ENCODE results near the gene SCRN1.

The SCRN1 gene

DNA sequence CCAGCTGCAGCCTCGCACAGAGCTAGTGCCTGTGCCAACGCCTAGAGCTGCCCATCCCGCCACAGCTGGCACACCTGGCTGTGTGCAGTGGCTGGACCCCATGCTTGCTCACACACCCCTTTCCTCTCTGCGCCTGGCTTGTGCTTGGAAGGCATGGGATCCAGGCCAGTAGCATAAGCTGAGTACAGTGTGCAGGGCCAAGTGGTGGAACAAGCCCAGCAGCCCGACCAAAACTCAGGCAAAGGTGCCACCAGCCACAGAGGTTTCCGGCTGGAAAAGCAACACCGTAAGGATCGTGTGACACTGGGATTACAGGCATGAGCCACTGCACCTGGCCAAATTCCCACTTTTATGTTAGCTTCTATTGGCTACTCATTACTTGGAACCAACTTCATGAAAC, 38.4 kb downstream of the SCRN1 start:
- Histone ChIP-seq H3K36me3 (ENCODE audit: insufficient read depth, low read length) (peaks cover 45% of the 10 kb centered on the region), H3K27ac (ENCODE audit: low read depth, low read length) (no peak overlapping the region), H3K79me2 (ENCODE audit: control insufficient read depth, insufficient read depth, low read length, unreplicated experiment) (no peaks in the 10 kb centered on the region), H2AFZ (ENCODE audit: low read length, unreplicated experiment) (no peak overlapping the region), H3K27me3 (ENCODE audit: insufficient read depth, low read length) (no peaks in the 10 kb centered on the region), H3K4me3 (ENCODE audit: low read depth, low read length) (no peak overlapping the region), H3K4me1 (ENCODE audit: control insufficient read depth, insufficient read depth, low read length, unreplicated experiment) (no peaks in the 10 kb centered on the region)

DNA sequence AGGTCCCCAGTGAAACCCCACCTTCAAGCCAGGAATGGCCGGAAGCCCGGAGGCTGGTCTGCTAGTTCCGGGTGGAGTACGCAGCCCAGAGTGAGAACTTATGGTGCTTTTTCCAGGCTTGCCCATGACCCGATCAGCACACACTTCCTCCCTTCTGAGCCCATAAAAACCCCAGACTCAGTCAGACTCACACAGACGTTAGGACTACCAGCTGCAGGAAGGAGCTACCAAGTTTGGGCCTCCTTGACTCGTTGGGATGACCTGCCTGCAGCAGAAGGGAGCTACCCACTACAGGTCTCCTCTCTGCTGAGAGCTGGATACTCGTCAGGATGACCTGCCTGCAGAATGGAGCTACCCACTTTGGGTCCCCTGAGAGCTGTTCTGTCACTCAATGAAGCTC, 39.1 kb downstream of the SCRN1 start:
- no peaks in the 10 kb centered on the region for H3K27me3 ChIP-seq (ENCODE audit: insufficient read depth, low read length)
- no peak overlapping the region for H3K4me3 ChIP-seq (ENCODE audit: low read depth, low read length)
- peaks cover 48% of the 10 kb centered on the region for H3K36me3 ChIP-seq (ENCODE audit: insufficient read depth, low read length)
- no peak overlapping the region for H2AFZ ChIP-seq (ENCODE audit: low read length, unreplicated experiment)
- H3K4me1 ChIP-seq (ENCODE audit: control insufficient read depth, insufficient read depth, low read length, unreplicated experiment), result no peaks in the 10 kb centered on the region
- H3K79me2 ChIP-seq (ENCODE audit: control insufficient read depth, insufficient read depth, low read length, unreplicated experiment), result no peaks in the 10 kb centered on the region
- H3K27ac ChIP-seq (ENCODE audit: low read depth, low read length), result no peak overlapping the region

DNA sequence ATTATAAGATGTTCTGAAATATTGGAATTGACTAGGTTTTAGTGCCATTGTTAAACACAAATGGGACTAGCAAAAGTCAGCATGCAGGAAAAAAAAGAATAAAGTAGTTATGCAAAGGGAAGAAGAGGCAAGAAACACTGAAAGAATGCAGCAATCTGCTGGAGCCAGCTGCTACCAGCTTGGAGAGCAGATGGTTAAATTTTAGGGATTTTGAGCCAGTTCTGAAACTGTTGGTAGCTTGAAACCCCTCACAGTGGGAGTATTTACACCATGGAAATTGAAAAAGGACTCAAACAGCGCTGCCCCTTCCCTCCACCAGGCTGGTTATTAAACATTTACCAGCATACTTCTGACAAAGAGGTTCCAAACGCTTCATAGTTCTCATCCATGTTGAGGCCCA, 41.0 kb downstream of the SCRN1 start:
- H3K27ac ChIP-seq (ENCODE audit: low read depth, low read length), result no peak overlapping the region
- no peaks in the 10 kb centered on the region for H3K4me1 ChIP-seq (ENCODE audit: control insufficient read depth, insufficient read depth, low read length, unreplicated experiment)
- no peak overlapping the region for H3K4me3 ChIP-seq (ENCODE audit: low read depth, low read length)
- H3K27me3 ChIP-seq (ENCODE audit: insufficient read depth, low read length), result no peaks in the 10 kb centered on the region
- no peak overlapping the region for H2AFZ ChIP-seq (ENCODE audit: low read length, unreplicated experiment)
- H3K79me2 ChIP-seq (ENCODE audit: control insufficient read depth, insufficient read depth, low read length, unreplicated experiment), result no peaks in the 10 kb centered on the region
- H3K36me3 ChIP-seq (ENCODE audit: insufficient read depth, low read length), result peaks cover 41% of the 10 kb centered on the region

DNA sequence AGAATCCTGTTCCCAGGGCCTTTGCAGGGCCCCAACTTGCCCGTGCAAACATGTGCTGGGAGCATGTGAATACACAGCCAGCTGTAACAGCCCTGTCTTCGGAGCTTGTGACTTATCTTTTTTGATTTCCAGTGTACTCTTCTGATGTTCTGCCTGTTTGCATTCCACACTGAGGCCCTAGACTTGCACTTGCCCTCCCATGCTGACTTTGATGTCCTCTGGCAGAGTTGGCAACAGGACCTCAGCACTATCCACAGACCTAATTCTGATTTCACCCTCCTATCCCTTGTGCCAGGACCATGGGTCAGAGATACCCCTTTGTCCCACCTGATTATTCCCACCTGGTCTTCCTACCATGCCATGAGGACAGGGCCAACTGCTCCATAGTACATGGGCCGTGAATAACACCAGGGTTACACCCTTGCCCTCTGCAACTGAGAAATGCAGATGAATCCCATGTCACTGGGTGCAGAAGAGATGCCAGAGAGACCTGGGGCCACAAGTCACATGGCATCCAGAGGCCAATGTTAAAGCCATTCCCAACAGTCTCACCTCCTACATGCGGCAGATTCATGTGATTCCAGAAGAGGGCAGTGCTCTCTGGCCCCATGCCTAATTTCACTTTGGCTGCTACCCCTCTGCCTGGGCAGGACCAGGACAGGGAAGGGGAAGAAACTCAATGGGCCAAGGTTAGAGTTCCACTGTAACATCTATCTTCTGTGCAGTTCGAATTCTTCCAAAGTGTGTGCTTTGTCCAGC, 43.0 kb downstream of the SCRN1 start:
- Histone ChIP-seq H3K79me2 (ENCODE audit: control insufficient read depth, insufficient read depth, low read length, unreplicated experiment) (no peaks in the 10 kb centered on the region), H3K4me3 (ENCODE audit: low read depth, low read length) (no peak overlapping the region), H3K36me3 (ENCODE audit: insufficient read depth, low read length) (peaks cover 34% of the 10 kb centered on the region), H3K4me1 (ENCODE audit: control insufficient read depth, insufficient read depth, low read length, unreplicated experiment) (no peaks in the 10 kb centered on the region), H2AFZ (ENCODE audit: low read length, unreplicated experiment) (no peak overlapping the region), H3K27ac (ENCODE audit: low read depth, low read length) (no peak overlapping the region), H3K27me3 (ENCODE audit: insufficient read depth, low read length) (no peaks in the 10 kb centered on the region)

GRCh38 chr7:29945259-29945809, 44.3 kb downstream of the SCRN1 start:
- H3K4me1 ChIP-seq (ENCODE audit: control insufficient read depth, insufficient read depth, low read length, unreplicated experiment), result no peaks in the 10 kb centered on the region

DNA sequence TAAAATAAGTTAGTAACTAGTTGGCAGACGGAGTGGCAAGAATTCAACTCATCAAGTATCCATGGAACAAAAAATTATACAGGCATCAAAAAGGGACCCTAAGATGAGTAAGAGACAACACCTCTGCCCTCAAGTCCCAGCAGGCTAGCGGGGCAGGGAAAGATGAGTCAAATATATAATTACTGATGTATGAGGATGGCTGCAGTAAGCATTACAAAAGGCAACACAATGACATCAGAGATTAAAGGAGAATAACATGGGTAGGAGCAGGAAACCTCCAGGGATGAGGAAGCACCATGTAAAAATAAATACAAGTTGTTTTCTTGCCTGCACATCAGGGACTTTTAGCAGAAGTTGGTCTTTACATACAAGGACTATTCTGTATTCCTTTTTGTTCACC, 49.4 kb downstream of the SCRN1 start:
- Histone ChIP-seq H3K36me3 (ENCODE audit: insufficient read depth, low read length) (peaks cover 33% of the 10 kb centered on the region), H2AFZ (ENCODE audit: low read length, unreplicated experiment) (no peak overlapping the region), H3K4me3 (ENCODE audit: low read depth, low read length) (no peak overlapping the region), H3K27ac (ENCODE audit: low read depth, low read length) (no peak overlapping the region), H3K79me2 (ENCODE audit: control insufficient read depth, insufficient read depth, low read length, unreplicated experiment) (no peaks in the 10 kb centered on the region), H3K27me3 (ENCODE audit: insufficient read depth, low read length) (no peaks in the 10 kb centered on the region), H3K4me1 (ENCODE audit: control insufficient read depth, insufficient read depth, low read length, unreplicated experiment) (peaks cover 13% of the 10 kb centered on the region)

More at GRCh38 chr7:29945259-29945809, 44.3 kb downstream of the SCRN1 start:
- H3K4me3 ChIP-seq (ENCODE audit: low read depth, low read length), result no peak overlapping the region
- no peaks in the 10 kb centered on the region for H3K27me3 ChIP-seq (ENCODE audit: insufficient read depth, low read length)
- H3K79me2 ChIP-seq (ENCODE audit: control insufficient read depth, insufficient read depth, low read length, unreplicated experiment), result no peaks in the 10 kb centered on the region
- peaks cover 21% of the 10 kb centered on the region for H3K36me3 ChIP-seq (ENCODE audit: insufficient read depth, low read length)
- H3K27ac ChIP-seq (ENCODE audit: low read depth, low read length), result no peak overlapping the region
- H2AFZ ChIP-seq (ENCODE audit: low read length, unreplicated experiment), result no peak overlapping the region

GRCh38 chr7:29937132-29937531, 52.5 kb downstream of the SCRN1 start:
- H3K4me1 ChIP-seq (ENCODE audit: control insufficient read depth, insufficient read depth, low read length, unreplicated experiment), result peaks cover 26% of the 10 kb centered on the region
- H3K27ac ChIP-seq (ENCODE audit: low read depth, low read length), result no peak overlapping the region
- peaks cover 37% of the 10 kb centered on the region for H3K36me3 ChIP-seq (ENCODE audit: insufficient read depth, low read length)
- no peak overlapping the region for H3K4me3 ChIP-seq (ENCODE audit: low read depth, low read length)
- H3K79me2 ChIP-seq (ENCODE audit: control insufficient read depth, insufficient read depth, low read length, unreplicated experiment), result no peaks in the 10 kb centered on the region
- H2AFZ ChIP-seq (ENCODE audit: low read length, unreplicated experiment), result no peak overlapping the region
- H3K27me3 ChIP-seq (ENCODE audit: insufficient read depth, low read length), result no peaks in the 10 kb centered on the region

DNA sequence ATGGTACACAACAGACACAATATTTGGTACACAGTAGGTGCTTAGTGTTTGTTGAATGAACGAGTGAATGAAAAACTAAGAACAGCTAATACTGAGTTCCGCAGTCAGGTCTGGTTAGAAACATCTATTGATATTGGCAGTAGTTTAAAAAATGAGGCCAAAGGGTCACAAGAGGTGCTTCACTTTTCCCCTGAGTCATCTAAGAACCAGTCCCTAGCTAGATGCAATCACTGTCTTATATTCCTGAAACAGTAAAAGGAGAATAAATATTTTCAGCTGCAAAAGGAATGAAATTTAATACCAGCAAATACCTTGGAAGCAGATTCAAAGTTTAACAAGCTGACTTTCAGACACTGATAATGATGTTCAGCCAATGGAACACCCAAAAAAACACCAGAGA, 54.5 kb downstream of the SCRN1 start:
- Histone ChIP-seq H3K4me3 (ENCODE audit: low read depth, low read length) (no peak overlapping the region), H3K4me1 (ENCODE audit: control insufficient read depth, insufficient read depth, low read length, unreplicated experiment) (peaks cover 31% of the 10 kb centered on the region), H3K36me3 (ENCODE audit: insufficient read depth, low read length) (peaks cover 48% of the 10 kb centered on the region), H3K79me2 (ENCODE audit: control insufficient read depth, insufficient read depth, low read length, unreplicated experiment) (no peaks in the 10 kb centered on the region), H3K27ac (ENCODE audit: low read depth, low read length) (no peak overlapping the region; the same call in 1 of the 2 replicates), H2AFZ (ENCODE audit: low read length, unreplicated experiment) (no peak overlapping the region), H3K27me3 (ENCODE audit: insufficient read depth, low read length) (no peaks in the 10 kb centered on the region)

DNA sequence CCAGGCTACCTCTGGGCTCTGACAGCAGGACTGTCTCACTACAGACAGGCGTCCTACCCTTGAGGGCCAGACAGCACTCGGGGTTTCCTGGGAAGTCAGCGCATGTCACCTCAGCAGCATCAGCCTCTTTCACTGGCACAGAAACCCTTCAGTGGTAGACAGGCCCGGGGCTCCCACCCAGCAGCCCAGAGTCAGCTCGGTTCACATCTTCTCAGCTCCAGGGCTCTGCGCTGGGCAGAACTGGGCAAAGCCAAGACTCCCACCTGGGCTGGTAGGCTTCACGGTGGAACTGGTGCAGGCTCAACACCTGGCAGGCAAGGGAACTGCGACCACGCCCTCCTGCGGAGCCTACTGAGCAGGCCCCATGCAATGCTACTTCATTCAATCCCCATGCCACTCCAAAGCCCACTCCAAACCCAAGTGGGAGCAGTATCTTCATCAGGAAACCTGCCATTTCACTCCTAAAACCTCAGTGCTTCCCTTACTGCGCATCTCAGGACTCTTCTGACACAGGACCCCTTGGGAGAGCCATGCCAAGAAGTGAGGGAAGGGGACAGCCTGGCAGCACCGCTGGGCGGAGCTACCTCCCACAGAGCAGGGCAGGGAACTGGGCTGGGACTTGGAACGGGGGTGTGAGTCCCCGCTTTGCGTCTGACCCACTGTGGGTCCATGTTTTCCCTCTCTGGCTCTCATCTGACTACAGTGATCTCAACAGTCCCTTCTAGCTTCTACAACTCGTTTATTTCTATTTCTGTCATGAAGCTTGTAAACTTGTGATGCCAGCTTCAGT, 60.4 kb downstream of the SCRN1 start:
- peaks cover 25% of the 10 kb centered on the region for H3K36me3 ChIP-seq (ENCODE audit: insufficient read depth, low read length)
- no peaks in the 10 kb centered on the region for H3K27me3 ChIP-seq (ENCODE audit: insufficient read depth, low read length)
- H3K79me2 ChIP-seq (ENCODE audit: control insufficient read depth, insufficient read depth, low read length, unreplicated experiment), result no peaks in the 10 kb centered on the region
- no peak overlapping the region for H3K27ac ChIP-seq (ENCODE audit: low read depth, low read length)
- H2AFZ ChIP-seq (ENCODE audit: low read length, unreplicated experiment), result no peak overlapping the region
- H3K4me3 ChIP-seq (ENCODE audit: low read depth, low read length), result no peak overlapping the region
- peaks cover 14% of the 10 kb centered on the region for H3K4me1 ChIP-seq (ENCODE audit: control insufficient read depth, insufficient read depth, low read length, unreplicated experiment)

DNA sequence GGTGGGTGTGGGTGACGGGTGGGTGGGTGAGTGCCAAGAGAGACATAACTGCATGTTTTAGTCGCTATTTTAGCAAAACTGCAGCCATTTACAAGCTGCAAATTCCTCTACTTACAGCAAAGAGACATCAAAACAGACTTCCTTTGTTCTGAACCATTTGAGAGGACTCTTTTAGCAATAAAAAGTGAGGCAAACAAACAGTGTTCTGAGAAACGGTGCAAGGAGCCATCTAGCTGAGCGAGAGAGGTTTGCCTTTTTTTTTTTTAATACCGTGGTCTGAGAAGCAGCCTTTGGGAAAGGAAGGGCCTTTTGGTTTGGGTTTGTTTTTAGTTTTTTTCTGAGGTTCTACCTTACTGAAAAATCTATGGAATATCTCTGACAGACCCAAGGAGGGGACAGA, 62.9 kb downstream of the SCRN1 start:
- H3K27me3 ChIP-seq (ENCODE audit: insufficient read depth, low read length), result no peaks in the 10 kb centered on the region

More for the DNA sequence above, 62.9 kb downstream of the SCRN1 start:
- Histone ChIP-seq H3K27ac (ENCODE audit: low read depth, low read length) (no peak overlapping the region), H3K4me3 (ENCODE audit: low read depth, low read length) (no peak overlapping the region), H2AFZ (ENCODE audit: low read length, unreplicated experiment) (no peak overlapping the region), H3K4me1 (ENCODE audit: control insufficient read depth, insufficient read depth, low read length, unreplicated experiment) (peaks cover 2% of the 10 kb centered on the region), H3K36me3 (ENCODE audit: insufficient read depth, low read length) (peaks cover 22% of the 10 kb centered on the region), H3K79me2 (ENCODE audit: control insufficient read depth, insufficient read depth, low read length, unreplicated experiment) (no peaks in the 10 kb centered on the region)
